Measurements from ENCODE around the gene SPATA20. TPM values are rescaled to one million over a fixed set of nuclear protein-coding genes. Genes with fewer than 3 reads are reported as not detected.

Gene SPATA20
- total RNA-seq, 1 experiment from 2014 or later = 24.6 TPM

DNA sequence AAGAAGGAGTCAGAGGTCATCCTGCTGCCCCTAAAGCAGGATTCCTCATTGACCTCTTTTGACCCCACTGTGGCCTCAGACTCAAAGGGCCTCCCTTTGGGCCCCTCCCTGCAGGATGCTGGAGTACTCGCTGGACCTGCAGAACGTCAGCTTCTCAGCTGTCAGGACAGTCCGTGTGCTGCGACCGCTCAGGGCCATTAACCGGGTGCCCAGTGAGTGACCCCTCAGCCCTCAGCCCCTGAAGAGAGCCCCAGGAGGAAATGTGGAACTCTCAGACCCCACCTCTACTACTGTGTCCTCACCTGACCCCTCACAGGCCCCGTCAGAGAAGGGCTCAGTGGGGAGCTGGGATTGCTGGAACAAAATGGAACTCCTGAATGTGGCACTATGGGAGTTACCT lies 22.6 kb downstream of the SPATA20 start (continued):
- TF ChIP-seq, protein P1, sequence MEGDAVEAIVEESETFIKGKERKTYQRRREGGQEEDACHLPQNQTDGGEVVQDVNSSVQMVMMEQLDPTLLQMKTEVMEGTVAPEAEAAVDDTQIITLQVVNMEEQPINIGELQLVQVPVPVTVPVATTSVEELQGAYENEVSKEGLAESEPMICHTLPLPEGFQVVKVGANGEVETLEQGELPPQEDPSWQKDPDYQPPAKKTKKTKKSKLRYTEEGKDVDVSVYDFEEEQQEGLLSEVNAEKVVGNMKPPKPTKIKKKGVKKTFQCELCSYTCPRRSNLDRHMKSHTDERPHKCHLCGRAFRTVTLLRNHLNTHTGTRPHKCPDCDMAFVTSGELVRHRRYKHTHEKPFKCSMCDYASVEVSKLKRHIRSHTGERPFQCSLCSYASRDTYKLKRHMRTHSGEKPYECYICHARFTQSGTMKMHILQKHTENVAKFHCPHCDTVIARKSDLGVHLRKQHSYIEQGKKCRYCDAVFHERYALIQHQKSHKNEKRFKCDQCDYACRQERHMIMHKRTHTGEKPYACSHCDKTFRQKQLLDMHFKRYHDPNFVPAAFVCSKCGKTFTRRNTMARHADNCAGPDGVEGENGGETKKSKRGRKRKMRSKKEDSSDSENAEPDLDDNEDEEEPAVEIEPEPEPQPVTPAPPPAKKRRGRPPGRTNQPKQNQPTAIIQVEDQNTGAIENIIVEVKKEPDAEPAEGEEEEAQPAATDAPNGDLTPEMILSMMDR (IDR thresholded peaks at IDR 0.05) = no peak
- no peak for TF ChIP-seq SOX15 (CRISPR knock-in tag; IDR thresholded peaks at IDR 0.05)

DNA sequence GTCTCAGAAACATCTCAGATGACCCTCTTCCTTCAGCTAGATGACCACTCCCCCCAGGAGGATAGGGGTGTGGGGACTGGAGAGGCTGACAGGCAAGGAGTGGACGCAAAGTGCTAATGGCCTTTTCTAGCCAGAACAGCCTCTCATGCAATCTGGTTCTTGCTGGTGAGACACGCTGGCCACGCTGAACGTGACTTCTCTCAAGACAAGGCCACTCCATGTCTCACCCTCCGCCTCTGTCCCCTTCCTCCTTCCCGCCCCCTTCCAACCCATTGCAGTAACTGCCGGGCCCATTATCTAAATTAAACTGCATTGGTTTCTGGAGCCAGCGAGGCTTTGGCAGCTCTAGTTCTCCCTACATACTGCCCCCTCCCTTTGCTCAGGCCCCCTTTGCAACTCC lies 23.1 kb downstream of the SPATA20 start:
- H3K36me3 Mint-ChIP-seq = no peaks in the 10 kb centered on the region
- no peak for ATAC-seq
- H3K27ac Mint-ChIP-seq = no peak overlapping the region
- TF ChIP-seq RORB (CRISPR knock-in tag; IDR thresholded peaks at IDR 0.05) (no peak), AFF4 (CRISPR knock-in tag; IDR thresholded peaks at IDR 0.05; ENCODE audit: borderline replicate concordance) (no peak), ATF3 (CRISPR knock-in tag; conservative IDR thresholded peaks at IDR 0.05) (no peak), ELF4 (CRISPR knock-in tag; IDR thresholded peaks at IDR 0.05; ENCODE audit: low read depth) (no peak), USF2 (CRISPR knock-in tag; IDR thresholded peaks at IDR 0.05) (no peak), SP1 (CRISPR knock-in tag; conservative IDR thresholded peaks at IDR 0.05) (no peak)
- no peak for DNase-seq (ENCODE audit: low spot score)
- ChIA-PET POLR2A (interaction anchor here (1.4 kb wide), 1 partner anchor 9 kb away, joined by 4 read pairs; the partner anchor contains the start of gene CACNA1G), CTCF (interaction anchor here (0.5 to 2.5 kb wide), 5 partner anchors 8 to 224 kb away, joined by 3 to 15 read pairs (median 4); no protein-coding TSS in a partner anchor)
- no peak overlapping the region for H3K4me3 Mint-ChIP-seq
- no peaks in the 10 kb centered on the region for H3K9me3 Mint-ChIP-seq
- H3K4me1 Mint-ChIP-seq = peaks cover 24% of the 10 kb centered on the region
- peaks cover 27% of the 10 kb centered on the region for H3K27me3 Mint-ChIP-seq (ENCODE audit: low read depth)

- CTCF ChIA-PET = interaction anchor here (1.0 to 2.5 kb wide), 5 partner anchors 9 to 89 kb away, joined by 3 to 15 read pairs (median 4); no protein-coding TSS in a partner anchor
- no peaks in the 10 kb centered on the region for H3K9me3 Mint-ChIP-seq
- H3K4me1 Mint-ChIP-seq = peaks cover 26% of the 10 kb centered on the region
- ATAC-seq (no peak), DNase-seq (ENCODE audit: low spot score) (no peak)
- H3K27me3 Mint-ChIP-seq (ENCODE audit: low read depth) = peaks cover 22% of the 10 kb centered on the region
- POLR2A ChIA-PET = interaction anchor here (1.4 kb wide), 1 partner anchor 10 kb away, joined by 4 read pairs; the partner anchor contains the start of gene CACNA1G
- H3K36me3 Mint-ChIP-seq = no peaks in the 10 kb centered on the region
- H3K27ac Mint-ChIP-seq = no peak overlapping the region
- H3K4me3 Mint-ChIP-seq = no peak overlapping the region
- no peak for TF ChIP-seq TEAD4 (CRISPR knock-in tag; IDR thresholded peaks at IDR 0.05)
- TF ChIP-seq IRF2 (CRISPR knock-in tag; IDR thresholded peaks at IDR 0.05; ENCODE audit: borderline replicate concordance, low read depth) = no peak
- TF ChIP-seq, protein P2, sequence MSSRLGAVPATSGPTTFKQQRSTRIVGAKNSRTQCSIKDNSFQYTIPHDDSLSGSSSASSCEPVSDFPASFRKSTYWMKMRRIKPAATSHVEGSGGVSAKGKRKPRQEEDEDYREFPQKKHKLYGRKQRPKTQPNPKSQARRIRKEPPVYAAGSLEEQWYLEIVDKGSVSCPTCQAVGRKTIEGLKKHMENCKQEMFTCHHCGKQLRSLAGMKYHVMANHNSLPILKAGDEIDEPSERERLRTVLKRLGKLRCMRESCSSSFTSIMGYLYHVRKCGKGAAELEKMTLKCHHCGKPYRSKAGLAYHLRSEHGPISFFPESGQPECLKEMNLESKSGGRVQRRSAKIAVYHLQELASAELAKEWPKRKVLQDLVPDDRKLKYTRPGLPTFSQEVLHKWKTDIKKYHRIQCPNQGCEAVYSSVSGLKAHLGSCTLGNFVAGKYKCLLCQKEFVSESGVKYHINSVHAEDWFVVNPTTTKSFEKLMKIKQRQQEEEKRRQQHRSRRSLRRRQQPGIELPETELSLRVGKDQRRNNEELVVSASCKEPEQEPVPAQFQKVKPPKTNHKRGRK (CRISPR knock-in tag; IDR thresholded peaks at IDR 0.05; ENCODE audit: borderline replicate concordance) = no peak
- no peak for TF ChIP-seq OVOL2 (CRISPR knock-in tag; IDR thresholded peaks at IDR 0.05; ENCODE audit: borderline replicate concordance)
- TF ChIP-seq, protein P3, sequence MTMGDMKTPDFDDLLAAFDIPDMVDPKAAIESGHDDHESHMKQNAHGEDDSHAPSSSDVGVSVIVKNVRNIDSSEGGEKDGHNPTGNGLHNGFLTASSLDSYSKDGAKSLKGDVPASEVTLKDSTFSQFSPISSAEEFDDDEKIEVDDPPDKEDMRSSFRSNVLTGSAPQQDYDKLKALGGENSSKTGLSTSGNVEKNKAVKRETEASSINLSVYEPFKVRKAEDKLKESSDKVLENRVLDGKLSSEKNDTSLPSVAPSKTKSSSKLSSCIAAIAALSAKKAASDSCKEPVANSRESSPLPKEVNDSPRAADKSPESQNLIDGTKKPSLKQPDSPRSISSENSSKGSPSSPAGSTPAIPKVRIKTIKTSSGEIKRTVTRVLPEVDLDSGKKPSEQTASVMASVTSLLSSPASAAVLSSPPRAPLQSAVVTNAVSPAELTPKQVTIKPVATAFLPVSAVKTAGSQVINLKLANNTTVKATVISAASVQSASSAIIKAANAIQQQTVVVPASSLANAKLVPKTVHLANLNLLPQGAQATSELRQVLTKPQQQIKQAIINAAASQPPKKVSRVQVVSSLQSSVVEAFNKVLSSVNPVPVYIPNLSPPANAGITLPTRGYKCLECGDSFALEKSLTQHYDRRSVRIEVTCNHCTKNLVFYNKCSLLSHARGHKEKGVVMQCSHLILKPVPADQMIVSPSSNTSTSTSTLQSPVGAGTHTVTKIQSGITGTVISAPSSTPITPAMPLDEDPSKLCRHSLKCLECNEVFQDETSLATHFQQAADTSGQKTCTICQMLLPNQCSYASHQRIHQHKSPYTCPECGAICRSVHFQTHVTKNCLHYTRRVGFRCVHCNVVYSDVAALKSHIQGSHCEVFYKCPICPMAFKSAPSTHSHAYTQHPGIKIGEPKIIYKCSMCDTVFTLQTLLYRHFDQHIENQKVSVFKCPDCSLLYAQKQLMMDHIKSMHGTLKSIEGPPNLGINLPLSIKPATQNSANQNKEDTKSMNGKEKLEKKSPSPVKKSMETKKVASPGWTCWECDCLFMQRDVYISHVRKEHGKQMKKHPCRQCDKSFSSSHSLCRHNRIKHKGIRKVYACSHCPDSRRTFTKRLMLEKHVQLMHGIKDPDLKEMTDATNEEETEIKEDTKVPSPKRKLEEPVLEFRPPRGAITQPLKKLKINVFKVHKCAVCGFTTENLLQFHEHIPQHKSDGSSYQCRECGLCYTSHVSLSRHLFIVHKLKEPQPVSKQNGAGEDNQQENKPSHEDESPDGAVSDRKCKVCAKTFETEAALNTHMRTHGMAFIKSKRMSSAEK (CRISPR knock-in tag; IDR thresholded peaks at IDR 0.05; ENCODE audit: borderline replicate concordance) = no peak
- no peak for TF ChIP-seq TEAD1 (CRISPR knock-in tag; IDR thresholded peaks at IDR 0.05)
- TF ChIP-seq PRDM15 (CRISPR knock-in tag; IDR thresholded peaks at IDR 0.05) = no peak
Measured at GRCh38 chr17:50570528-50570927, 23.6 kb downstream of the SPATA20 start.
